Stimulated activated naive CD4-positive, alpha-beta T cell treated with Interleukin-2 at 50 U/mL for 16 hours (primary cell): ENCODE measurements around the gene PC.

Experiments used
- DNase-seq: peaks from one replicate; lab custom pipeline; 2025; lab: John Stamatoyannopoulos, UW

PC gene

DNA sequence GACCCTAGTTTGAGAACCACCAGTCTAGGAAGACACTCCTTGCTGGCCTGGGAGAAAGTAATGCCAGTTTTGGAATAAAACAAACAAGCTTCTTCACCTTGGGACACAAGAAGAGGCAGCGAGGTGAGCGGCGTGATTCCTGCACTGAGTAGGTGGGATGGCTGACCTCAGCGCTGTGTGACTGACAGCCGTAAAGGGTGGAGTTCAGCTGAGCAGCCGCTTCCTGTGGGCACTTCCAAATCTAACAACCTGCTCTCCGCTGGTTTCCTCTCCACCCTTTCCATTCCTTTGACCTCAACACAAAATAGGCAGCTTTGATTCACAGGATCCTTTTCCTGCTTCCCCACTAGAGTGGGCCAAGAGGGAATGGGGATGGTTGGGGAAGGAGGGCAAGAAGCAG lies 45.8 kb downstream of the PC start:
- DNase-seq = no peak

DNA sequence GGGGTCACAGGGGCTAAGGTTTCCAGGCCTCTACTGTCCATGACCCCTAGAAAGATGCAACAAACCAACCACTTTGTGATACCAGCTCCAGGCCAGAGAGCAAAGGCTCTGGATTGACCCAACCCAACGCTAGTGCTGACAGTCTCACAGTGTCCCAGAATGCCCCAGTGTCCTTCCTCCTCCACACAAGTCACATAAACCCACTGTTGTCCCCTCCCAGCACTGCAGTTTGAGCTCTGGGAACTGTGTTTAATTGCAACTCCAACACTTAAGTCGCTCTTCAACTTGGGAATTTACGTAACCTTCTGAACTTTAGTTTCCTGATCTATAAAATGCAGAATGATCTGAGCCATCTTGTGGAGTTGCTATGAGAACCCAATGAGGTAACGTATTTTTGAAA lies 47.5 kb downstream of the PC start:
- DNase-seq = no peak

DNA sequence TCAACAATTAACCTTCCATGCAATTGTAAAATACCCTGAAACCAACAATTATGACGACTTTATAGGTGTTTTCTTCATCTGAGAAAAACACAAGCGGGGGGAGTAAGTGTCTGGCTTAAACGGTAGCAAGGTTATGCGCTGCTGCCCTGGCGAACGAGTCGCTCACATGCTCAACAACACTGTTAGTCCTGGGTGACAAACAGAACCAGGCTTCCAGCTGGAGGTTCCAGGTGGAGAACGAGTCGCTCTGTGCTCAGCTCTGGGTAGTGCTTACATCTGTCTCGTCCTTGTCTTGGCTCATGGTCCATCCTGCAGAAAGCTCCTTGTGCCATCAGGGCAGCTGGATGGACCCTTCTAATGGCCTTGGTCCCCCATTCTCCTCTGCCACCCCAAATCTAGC lies 48.2 kb downstream of the PC start:
- DNase-seq = no peak

DNA sequence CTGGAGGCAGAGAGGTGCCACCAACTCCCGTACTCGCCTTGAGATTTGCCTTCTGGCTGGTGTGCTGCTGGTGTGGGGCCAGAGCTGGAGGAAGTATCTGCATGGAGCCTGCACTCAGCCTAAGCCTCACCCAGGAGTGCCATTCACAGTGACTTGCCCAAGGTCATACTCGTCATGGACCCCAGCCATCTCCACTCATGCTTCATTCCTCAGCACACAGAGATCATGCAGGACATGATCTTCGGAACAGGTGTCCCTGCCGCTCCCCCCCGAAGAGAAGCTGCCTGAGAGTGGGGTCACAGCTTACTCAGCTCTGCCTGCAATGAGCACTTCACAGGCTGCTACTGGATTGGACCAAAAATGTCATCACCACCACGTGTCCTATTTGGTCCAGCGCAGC lies 49.0 kb downstream of the PC start:
- no peak for DNase-seq

DNA sequence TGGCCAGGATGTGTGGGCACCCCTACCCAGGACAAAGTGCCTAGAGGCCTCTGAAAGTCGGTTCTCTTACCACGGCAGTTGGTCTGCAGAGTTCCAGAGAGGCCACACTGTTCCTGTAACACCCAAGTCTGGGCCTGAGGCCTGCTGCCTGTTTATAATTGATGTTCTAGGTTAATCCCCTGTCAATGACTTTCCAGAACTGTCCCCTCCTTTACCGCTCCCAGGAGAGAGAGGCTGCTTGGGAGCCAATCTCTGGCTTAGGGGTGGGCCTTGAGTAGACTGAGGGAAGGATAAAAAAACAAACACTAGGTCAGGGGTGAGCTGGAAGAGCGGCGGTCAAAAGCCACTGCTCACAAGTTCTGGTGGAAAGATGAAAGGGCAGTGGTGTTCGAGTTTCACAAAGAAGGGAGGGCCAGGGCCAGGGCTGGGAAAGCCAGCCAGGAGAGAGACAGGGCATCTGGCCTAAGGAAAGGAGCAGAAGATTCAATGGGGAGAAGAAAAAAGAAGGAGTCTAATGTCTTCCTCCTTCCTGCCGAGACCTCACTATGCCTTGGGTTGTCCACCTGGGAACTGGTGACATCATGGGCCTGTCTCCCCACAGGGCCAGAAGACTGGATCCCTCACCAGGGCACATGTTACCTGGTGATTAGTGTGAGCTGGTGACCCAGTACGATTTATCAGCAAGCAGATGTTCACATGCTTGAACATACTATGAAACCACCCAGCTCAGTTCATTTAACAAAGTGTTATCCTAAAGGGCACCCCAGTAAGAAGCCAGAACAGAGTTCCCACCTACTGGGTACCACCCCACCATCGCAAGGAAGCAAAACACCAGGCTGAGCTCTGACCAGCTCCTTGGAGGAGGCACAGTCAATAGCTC lies 50.2 kb downstream of the PC start:
- DNase-seq = no peak

DNA sequence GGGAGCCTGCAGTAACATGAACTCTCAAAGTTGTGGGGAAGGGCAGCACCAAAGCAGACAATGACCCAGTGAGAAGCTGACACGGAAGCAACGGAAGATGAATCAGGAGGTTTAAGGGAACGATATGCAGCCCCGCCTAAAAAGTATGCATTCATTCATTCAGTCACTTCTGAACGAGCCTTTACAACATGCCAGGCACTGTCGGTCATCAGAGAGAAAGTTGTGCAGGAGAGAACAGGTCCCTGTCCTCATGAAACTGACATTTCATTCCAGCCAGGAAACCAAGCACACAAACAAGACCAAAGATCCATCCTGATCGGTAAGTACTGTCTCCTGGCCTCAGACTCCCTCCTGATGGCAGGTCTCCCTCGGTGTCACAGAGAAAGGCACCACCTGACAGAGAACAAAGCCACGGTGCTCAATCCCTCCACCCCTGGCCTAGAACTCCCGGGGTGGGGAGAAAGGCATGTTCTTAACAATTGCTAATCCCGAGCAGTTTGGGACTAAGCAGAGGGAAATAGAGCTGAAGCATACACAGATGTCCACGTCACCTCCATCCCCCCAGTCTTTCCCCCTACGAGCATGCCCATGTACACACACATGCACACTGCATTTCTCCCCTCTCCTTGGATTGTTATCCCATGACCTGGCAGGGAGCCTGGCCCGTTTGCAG lies 52.0 kb downstream of the PC start:
- DNase-seq = no peak

DNA sequence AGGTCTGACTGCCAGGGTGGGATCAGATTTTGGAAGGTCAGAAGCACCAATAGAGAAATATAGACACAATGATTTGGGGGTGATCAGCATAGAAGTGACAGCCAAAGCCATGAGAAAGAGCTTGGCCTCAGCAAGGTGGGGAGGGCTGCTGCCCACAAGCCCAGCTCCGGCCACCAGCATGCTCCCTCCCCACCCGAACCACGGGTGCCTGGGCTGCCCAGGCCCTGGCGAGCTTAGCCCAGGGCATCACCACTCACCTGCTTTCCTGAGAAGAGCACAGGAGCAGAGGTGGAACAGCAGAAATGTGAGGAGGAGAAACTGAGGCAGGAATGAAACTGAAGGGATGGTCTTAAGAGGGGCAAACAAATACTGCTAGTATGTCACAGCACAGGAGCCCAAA lies 52.6 kb downstream of the PC start:
- no peak for DNase-seq

DNA sequence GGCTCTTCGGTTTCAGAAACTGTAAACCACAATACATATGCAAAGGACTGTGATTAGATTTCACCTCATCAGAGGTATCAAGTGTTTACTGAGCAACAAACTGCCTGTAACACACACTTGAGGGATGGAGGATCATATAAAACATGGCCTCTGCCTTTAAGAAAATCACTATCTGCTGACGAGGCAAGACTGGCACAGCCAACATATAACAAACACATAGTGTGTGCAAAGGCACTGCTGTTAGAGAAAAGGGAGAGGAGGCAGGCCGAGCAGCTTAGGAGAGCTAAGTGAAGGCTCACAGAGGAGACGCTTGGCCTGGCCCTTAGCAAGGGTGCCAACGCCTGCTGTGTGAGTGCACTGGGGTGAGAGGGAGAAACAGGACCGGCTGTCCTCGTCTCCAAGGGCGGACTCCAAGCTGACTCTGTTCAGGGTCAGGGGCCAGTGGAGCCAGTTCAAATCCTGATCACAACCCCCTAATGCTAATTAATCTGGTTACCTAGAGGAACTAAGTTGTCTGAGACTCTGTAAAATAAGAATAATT lies 53.1 kb downstream of the PC start:
- no peak for DNase-seq

DNA sequence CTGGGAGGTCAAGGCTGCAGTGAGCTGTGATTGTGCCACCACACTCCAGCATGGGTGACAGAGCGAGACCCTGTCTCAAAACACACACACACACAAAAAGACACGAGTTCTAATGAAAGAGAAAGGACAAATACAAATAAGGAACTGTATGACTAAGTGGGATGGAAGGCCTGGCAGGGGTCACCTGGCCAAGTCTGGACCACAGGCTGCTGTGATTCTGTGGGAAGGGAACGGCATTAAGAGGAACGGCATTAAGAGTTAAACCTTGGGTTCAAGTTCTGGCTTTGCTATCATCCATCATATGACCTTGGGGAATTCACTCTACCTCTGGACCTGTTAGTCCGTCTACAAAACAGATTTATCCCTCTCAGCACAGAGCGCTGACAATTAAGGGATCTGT lies 53.6 kb downstream of the PC start:
- DNase-seq = no peak

DNA sequence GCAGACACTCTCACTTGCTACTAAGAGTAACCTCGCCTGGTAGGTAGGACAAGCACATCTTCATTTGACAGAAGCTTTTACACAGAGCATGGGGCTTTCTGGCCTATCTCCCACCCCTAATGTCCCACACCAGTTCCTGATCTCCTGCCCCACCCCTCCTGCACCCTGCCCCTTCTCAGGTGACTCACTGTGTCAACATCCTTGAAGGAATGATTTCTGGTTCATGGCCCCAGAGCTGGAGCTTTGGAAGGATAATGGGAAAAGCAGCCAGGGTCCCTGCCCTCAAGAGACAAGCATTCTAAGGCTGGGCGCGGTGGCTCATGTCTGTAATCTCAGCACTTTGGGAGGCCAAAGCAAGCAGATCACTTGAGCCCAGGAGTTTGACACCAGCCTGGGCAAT lies 54.1 kb downstream of the PC start:
- no peak for DNase-seq

DNA sequence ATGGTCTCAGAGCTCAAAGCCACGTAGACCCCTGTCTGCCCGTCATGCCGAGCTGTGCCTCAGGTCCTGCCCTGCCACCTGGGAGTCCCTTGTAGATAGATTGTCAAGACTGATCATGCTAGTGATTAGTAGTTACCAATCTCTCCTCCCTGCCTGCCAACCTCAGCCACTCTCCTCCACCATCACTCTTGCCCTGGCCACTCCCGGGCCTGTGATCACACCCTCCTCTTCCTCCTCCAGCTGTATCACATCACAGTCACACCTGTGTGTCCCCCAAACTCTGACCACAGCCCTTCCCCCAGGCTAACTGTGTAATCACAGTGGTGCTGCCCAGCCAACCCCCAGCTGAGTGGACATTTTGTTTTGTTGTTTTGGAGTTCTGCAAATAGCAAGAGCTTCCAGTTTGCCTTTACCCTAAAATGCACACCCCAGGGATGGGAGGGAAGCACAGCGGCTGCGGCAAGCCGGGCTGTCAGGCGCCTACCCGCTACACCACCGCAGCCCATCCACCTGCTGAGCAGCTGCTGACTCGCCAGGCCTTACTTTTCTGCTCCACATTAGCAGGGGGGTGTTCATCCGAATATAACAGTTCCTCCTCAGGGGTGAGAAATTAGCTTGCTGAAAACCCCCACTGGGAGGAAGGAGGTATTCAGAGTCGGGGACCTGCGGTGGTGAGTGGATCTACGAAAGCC lies 55.6 kb downstream of the PC start:
- no peak for DNase-seq

DNA sequence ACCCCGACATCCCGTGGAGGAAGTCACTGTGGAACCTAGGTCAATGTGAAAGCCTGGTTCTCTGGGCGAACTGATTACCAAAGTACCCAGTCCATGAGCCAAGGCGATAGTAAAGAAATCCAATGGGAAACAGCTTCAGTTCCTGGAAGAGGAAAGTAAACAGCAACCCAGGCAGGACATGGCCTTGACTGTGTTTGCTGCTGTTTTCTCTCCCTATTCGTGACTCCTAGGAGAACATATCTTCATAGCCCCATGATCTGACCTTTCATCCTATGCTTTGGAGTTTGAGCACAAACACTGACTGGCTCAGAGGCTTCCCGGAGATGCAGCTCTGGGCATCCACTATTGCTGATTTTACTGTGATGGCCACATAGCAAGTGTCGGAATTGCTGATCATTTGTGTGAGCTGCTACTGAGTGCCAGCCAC lies 56.2 kb downstream of the PC start:
- no peak for DNase-seq

DNA sequence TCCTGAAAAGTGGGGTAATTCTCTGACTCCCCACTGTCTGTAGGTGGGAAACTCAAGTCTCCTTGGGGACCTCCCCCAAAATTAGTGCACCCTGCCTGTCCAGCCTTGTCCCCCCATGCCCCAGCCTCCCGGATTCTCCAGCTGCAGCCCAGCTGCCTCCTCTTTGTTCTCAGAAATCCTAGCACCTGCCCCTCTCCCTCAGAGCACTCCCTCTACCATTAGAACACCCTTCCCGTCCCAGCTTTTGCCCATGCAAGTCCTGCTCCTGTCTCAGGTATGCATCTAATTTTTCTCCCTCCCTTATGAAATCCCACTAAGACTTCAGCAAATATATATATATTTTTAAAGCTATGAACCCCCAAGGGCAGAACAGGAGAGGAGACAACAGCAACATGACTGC lies 64.0 kb downstream of the PC start:
- DNase-seq = no peak

DNA sequence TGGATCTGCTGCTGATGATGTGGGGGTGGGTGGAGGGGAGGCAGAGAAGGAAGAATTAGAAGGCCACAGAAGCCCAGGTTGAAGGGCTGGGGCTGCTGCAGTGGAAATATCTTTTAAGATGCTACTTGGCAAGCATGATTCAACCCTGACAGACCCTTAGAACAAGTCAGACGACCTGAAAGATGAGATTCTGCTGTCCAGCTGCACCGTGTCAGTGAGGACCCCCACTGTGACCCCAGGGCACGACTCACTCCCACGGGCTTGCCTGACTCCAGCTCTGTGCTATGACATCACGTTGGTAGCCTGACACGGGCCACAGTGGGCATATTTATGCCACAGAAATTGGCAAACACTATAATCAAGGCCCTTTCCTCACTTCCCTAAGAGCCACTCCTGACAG lies 65.3 kb downstream of the PC start:
- DNase-seq = no peak

DNA sequence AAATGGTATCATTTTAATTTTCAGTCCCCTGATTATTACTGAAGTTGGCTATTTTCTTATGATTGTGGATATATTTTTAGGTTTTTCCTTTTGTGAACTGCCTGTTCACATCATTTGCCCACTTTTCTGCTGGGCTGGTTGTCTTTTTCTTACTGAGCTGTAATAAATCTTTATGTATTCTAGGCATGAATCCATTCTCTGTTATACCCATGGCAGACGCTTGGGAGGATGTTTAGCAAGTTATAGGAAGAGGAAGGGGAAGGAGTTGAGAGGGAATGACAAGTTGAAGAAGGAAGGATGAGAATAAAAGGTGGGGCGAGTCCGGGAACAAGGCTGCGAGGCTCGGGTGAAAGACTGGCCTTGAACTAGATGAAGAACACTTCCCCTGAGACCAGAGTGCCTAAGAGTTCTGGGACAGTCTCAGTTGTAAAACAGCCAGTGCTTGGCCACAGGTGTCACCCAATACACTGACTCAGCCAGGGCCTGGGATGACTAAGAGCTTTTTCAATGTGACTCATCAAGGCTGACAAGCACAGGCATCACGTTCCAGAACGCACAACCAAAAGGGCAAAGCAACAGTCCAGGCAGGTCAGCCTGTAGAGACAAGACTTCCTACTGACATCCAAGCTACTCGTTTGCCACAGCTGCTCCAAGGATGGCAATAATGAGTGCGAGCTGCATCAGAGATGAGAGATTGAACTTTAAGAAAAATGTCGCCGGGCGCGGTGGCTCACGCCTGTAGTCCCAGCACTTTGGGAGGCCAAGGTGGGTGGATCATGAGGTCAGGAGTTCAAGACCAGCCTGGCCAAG lies 66.1 kb downstream of the PC start:
- DNase-seq = peak; percentile 52

DNA sequence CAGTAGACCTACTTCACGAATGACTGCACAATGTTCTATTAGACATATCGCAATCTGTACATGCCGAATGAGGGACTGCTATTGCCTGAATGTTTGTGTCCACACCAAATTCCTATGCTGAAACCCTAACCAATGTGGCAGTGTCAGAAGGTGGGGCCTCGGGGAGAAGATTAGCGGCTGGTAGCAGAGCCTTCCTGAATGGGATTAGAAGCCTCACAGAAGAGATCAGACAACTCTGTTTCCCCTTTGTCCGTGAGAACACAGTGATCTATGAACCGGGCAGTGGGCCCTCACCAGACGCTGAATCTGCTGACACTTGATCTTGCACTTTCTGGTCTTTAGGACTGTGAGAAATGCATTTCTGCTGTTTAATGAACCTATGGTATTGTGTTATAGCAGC lies 68.2 kb downstream of the PC start:
- DNase-seq = no peak

DNA sequence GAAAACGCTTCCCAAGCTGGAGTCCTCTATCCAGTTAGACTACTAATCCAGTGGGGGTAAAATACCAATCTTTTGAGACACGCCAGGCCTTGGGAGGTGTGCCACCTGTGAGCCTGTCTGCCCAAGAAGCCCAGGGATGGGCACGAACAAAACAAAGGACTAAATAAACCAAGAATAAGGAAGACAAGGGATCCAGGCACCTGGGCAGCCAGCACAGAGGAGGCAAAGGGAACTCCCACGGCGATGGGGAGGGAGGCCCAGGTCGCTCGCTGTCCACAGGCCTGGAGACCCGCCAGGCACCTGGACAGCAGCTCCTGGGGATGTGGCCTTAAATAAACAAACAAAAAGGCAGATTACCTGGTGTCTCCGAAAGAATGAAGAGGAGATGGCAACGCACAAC lies 69.9 kb downstream of the PC start:
- no peak for DNase-seq

DNA sequence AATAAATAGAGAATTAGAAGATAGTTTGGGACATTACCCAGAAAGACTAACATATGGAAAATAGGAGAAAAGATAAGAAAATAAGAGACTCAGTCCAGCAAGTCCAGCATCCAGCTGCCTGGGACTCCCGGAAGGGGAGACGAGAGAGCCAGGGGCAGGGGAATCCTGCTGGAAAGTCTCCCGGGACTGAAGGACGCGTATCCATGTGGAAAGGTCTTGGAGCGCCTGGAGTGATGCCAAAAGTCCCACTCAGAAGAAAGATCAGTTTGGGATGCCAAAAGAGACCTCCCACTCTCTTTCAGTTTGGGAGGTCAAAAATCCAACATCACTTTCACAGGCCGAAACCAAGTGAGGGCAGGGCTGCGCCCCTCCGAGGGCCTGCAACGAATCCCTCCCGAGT lies 70.7 kb downstream of the PC start:
- no peak for DNase-seq

DNA sequence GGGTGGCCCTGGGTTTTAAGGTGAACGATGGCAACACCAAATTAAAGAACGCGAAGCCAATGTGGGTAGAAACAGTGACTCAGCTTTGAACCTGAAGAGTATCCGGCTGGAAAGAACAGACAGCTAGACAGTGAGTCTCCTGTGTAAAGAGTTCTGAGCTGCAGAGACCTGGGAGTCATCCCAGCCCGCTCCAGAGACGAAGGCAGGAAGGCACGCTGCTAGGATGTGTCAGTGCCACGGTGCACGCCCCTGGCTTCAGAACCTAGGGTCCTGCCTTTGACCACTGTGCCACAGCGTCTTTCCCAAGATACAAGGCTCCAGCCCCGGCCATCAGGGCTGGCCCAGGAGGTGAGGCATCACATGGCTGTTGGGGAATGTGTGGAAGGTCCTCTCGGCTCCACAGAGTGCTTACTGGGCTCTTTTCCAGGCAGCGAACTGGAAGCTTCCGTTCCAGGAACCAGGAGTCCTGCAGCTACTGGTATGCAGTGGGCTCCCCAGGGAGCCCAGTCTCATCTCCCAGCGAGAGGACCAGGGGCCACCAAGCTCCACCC lies 71.4 kb downstream of the PC start:
- DNase-seq = no peak

DNA sequence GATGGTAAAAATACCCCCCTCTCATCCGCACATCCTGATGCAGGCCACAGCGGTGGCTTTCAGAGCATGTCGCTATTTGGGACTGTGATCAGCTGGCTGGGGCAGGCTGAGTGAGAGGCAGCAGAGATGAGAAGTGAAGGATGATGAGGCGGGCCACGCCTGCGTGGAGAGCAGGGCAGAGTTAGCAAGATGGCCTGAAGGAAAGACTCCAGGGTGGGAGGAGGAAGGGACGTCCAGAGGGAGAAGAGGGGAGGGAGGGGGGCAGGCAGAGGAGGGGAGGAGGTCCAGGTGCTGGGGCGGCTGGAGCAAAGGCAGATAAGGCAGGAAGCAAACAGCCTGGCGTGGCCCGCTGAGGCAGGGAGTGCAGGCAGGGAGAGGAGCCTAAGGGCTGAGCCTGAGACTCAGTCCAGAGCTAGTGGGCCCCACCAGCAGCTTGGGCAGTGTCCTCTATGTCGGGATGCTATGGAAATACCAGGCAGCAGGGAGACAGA lies 72.2 kb downstream of the PC start:
- DNase-seq = no peak

DNA sequence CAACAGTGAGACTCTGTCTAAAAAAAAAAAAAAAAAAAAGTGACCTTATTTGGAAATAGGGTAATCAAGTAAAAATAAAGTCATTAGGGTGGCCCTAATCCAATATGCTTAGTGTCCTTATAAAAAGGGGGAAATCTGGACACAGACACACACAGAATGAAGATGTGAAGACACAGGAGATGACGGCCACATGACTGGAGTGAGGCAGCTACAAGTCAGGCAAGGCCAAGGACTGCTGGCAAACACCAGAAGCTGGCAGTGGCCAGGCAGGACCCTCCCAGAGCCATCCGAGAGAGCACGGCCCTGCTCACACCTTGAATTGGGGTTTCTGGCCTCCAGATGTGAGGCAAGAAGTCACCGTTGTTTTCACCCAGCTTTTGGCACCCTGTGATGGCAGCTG lies 72.7 kb downstream of the PC start:
- DNase-seq = no peak

DNA sequence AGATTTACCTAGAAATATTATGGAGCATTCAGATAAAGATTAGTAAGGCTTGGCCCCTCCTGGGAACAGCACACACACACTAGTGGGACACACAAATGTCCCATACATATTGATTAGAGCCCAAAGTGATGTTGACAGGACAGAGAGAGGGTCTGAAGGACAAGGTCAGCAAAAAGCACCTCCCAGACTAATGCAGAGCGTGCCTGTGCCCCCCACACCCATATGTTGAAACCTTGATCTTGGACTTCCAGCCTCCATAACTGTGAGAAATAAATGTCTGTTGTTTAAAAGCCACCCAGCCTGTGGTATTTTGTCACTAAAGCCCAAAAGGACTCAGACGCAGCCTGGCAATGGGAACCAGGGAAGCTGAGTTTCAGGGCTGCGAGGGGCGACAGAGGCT lies 73.7 kb downstream of the PC start:
- DNase-seq = no peak
